HL-60/S4 (cell line): ENCODE data around the gene LENG9.
"Not testable (repeated sequence)": the region's sequence is repeated elsewhere in the genome, so short reads cannot be mapped to it uniquely, and the experiment has no call there.

Source experiments
- in situ Hi-C: fragments of 300-500 bp; cut with MboI; formaldehyde crosslinking; loops from 2 replicates; pipeline ENCODE4 v1.14.3; 2022; ENCODE audit warnings: low sequenced_read_pairs

Gene LENG9

DNA sequence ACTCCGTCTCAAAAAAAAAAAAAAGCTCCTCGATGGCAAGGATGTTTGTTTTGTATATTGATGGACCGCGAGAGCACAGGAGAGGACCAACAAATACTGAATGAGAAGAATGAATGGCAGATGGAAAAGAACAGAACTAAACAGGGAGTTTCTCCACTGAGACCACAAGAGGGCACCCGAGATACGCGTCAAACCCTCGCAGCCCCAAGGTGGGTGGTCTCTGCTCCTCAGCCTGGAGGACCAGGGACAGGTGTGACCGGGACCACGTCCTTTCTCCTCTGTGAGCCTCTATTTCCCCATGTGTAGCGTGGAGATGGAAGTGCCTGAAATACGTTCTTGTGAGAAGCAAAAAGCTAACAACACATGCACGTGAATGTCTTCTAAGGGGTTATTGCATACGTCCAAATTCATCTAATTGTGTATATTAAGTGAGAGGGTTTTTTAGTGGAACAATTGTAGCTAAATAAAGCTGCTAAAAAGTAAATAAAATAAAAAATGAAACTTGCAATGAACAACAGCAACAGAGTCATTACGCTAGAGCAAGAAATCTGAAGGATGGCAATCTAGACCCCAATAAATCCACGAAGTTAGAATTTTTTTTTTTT is 17.9 kb upstream of the LENG9 start:
- in situ Hi-C loops: loop anchor here (25.0 kb wide), 2 partner anchors 181 to 431 kb away; partner anchors contain the start of genes LILRB4 and NCR1

DNA sequence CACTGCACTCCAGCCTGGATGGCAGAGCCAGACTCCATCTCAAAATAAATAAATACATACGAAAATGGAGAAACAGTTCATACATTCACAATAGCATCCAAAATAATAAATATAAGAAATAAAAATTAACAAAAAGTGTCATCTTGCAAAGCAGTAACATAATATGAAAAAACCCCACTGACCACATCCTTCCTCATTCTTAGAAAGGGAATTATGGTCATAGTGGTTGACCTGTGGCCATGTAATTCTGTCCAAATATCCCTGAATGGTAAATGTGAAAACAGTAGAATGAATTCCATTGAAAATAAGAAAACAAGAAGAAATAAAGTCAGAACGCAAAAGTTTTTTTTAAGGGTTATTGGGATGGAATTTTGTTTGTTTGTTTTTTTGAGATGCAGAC is 16.5 kb upstream of the LENG9 start:
- in situ Hi-C loops: loop anchor here (25.0 kb wide), 2 partner anchors 182 to 432 kb away; partner anchors contain the start of genes LILRB4 and NCR1

DNA sequence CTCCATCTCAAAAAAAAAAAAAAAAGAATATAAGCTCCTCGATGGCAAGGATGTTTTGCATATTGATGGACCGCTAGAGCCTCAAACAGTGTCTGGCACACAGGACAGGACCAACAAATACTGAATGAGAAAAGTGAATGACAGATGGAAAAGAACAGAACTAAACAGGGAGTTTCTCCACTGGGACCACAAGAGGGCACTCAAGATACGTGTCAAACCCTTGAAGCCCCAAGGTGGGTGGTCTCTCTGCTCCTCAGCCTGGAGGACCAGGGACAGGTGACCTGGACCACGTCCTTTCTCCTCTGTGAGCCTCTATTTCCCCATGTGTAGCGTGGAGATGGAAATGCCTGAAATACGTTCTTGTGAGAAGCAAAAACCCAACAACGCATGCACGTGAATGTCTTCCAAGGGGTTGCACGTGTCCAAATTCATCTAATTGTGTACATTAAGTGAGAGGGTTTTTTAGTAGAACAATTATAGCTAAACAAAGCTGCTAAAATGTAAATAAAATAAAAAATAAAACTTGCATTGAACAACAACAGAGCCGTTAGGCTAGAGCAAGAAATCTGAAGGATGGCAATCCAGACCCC is 15.2 kb upstream of the LENG9 start:
- in situ Hi-C loops: loop anchor here (25.0 kb wide), 2 partner anchors 184 to 434 kb away; partner anchors contain the start of genes LILRB4 and NCR1

DNA sequence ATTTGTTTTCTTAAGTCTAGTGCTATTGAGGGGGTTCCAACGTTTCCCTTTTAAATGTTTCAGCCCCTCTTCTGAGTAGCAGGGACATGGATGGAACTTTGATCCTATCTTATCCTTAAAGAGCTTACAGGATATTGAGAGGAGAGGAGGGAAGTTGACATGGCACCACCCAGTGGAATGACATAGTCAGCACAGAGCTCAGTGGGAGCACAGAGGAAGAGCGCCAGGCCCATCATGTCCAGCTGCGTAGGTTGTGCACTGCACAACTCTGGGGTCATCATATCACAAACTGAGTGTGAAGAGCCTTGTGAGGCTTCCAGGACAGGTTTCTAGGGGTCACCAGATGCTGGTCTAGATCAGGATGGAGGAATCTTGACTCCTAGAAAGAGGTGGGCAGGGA is 14.1 kb upstream of the LENG9 start:
- in situ Hi-C loops: loop anchor here (25.0 kb wide), 2 partner anchors 185 to 435 kb away; partner anchors contain the start of genes LILRB4 and NCR1

DNA sequence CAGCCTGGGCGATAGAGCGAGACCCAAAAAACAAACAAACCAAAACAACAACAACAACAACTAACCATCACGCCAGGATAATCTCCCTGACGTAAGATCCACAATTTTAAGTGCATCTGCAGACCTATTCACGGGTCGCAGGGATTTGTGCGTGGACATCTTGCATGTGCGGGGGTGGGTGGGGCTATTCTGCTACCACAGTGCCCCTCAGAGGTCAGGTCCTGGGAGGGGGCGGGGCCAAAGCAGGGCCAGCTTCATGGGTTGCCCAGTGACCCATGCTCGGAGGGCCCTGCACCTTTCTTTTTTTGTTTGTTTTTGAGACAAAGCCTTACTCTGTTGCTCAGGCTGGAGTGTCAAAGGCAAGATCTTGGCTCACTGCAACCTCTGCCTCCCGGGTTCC is 12.1 kb upstream of the LENG9 start:
- in situ Hi-C loops: loop anchor here (25.0 kb wide), 2 partner anchors 187 to 437 kb away; partner anchors contain the start of genes LILRB4 and NCR1

DNA sequence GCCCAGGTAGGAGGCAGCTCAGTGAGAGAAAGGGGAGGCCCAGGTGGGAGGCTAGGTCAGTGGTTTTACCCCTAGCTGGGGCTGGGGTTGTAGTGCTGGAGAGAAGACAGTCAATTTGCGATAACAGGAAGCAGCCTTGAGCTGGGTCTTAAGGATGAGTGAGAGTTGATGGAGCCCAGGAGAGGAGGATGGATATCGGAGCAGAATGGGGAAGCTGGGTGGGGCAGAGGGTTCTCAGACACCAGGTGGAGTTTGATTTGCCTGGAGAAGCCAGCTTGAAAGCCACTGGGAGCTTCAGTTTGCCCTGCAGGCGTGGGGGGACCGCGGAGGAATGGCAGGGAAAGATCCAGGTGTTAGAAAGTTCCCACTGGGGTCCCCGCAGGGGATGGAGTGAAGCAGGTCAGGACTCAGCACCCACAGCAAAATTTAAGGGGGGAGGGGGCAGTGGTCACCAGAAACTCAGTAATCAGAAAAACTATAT is 10.4 kb upstream of the LENG9 start:
- in situ Hi-C loops: no loop called here

DNA sequence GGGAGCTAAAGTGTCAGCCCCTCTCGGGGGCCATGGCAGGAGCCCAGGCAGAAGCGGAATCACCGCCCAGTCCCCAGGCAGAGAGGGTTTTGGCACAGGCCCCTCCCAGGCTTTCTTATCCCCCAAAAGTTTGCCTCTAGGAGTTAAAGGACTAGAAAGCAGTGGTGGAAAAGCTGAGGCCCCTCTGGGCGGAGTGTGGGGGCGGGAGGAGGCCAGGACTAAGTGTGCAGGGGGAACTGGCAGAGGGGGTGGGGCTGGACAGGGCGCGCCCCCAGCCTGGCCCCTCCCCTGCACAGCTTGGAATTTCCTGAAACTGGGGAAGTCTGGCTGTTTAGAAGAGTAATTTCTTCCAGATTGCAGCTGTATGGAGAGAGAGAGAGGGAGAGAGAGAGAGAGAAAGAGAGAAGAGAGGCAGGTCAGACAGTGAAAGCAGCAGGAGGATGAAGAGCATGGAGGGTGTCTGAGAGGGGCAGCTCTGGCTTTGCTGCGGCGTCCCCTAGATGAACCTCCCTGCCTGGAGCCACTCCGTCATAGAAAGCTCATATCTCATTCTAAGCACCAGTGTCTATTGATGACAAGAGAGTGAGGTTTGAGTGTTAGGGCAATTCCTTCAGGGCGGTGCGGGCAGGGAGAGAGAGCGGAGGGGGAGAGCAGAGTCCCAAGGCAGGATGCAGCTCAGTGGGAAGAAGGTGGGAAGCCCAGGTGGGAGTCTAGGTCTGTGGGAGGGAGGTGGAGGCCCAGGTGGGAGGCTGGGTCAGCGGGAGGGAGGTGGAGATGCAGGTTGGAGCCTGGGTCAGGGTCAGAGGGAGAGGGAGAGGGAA is 9.7 kb upstream of the LENG9 start, which contains the start of gene CDC42EP5:
CDC42EP5 (minus strand) TSS at position 226 of the 821 bp plus-strand sequence. CDS start 7,749 bp downstream, outside the sequence.
- in situ Hi-C loops: no loop called here

DNA sequence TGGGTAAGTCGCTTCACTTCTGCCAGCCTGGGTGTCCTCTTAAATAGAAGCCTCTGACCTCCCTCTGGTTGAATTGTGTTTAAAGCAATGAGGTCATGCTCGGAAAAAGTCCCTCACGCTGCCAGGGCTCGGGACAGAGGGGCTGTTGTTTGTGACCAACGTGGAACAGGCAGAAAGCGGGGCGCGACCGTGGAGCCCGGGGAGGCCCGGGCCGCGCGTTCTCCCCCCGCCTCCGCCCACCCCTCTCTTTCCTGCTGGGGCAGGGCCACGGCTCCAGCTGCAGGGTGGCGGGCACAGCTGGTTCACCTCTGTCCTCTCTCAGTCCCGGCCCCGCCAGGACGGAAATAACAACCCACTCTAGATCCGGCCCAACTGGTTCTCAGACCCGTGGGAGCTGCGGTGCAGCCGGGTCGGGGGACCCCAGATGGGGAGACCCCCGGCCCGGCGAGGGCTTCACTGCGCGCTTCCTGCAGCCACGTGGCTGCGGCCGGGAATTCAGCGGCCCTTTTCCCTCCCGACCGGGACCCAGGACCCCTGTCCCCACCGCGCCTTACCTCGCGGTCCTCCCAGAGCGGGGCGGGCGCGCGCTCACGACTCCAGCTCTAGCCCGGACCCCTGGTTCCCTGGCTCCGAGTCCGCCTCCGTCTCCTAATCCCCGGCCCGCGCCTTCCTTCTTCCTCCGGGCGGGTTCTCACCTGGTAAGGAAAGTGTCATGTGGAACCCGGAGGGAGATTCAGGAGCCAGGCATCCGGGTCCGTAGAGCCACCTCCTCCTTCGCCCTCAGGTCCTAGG is 7.6 kb upstream of the LENG9 start:
- in situ Hi-C loops: no loop called here

DNA sequence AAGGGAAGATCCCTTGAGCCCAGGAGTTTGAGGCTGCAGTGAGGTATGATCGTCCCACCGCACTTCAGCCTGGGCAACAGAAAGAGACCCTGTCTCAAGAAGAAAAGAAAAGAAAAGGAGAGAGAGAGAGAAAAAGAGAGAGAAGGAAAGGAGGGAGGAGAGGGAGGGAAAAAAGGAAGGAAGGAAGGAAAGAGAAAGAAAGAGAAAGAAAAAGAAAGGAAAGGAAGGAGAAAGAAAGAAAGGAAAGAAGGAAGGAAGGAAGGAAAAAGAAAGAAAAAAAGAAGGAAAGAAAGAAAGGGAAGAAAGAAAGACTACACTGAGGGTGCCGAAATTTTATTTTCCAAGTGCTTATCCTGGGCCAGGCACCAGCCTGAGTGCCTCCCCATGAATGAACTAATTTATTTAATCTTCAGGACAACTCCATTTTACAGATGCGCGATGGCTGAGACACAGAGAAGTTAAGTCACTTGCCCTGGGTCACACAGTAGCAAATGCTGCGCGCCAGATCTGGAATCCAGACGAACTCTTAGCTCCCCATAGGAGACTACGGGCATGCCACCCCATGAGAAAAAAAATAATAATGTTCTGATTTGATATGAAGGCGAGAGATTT is 6.8 kb upstream of the LENG9 start:
- in situ Hi-C loops: no loop called here

DNA sequence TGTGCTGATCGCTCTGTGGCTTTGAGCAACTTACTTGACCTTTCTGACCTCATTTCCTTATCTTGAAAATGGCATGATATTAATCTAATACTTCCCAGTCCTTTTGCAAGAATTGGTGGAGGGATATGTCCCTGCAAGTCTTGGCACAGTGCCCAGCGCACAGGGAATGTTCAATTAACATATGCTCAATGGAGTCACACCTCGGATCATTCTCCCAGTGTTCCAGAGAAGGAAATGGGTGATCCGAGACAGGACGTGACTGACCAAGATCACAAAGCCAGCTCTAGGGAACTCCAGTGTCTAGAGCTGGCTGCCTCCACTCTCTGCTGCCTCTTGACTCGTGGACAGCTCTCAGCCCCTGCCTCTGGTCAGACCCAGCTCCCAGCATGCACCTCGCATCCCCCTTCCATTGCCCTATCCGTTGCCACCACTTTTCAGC is 5.9 kb upstream of the LENG9 start:
- in situ Hi-C loops: no loop called here

DNA sequence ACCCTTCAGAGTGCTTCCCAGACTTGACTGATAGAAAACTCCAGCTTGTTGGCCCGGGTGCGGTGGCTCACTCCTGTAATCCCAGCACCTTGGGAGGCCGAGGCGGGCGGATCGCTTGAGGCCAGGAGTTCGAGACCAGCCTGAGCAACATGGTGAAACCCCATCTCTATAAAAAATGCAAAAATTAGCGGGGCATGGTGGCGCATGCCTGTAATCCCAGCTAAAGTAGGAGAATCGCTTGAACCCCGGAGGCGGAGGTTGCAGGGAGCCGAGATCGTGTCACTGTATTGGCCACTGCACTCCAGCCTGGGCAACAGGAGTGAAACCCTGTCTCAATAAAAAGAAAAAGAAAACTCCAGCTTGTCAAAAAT is 2.5 kb upstream of the LENG9 start:
- in situ Hi-C loops: not testable (repeated sequence)

DNA sequence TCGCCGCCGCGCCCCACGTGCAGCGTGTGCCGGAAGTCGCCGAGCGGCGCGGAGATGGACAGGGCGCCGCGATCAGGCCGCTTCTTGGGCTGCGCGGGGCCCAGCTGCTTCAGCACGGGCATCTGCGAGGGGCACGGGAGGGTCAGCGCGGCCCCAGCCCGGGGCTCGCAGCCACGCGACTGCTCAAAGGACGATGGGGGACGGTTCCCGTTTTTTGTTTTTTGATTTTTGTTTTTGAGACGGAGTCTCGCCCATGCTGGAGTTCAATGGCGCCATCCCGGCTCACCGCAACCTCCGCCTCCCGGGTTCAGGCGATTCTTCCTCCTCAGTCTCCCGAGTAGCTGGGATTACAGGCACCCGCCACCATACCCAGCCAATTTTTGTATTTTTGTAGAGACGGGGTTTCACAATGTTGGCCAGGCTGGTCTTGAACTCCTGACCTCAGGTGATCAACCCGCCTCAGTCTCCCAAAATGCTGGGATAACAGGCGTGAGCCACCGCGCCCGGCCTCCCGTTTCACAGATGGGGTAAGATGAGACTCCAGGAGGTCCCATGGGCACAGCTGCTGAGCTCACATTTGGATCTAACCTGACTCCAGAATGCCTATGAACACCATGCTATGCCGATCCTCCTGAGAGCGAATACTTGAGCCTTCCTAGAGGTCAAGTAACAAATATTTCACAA is 2.0 kb upstream of the LENG9 start:
- in situ Hi-C loops: no loop called here

DNA sequence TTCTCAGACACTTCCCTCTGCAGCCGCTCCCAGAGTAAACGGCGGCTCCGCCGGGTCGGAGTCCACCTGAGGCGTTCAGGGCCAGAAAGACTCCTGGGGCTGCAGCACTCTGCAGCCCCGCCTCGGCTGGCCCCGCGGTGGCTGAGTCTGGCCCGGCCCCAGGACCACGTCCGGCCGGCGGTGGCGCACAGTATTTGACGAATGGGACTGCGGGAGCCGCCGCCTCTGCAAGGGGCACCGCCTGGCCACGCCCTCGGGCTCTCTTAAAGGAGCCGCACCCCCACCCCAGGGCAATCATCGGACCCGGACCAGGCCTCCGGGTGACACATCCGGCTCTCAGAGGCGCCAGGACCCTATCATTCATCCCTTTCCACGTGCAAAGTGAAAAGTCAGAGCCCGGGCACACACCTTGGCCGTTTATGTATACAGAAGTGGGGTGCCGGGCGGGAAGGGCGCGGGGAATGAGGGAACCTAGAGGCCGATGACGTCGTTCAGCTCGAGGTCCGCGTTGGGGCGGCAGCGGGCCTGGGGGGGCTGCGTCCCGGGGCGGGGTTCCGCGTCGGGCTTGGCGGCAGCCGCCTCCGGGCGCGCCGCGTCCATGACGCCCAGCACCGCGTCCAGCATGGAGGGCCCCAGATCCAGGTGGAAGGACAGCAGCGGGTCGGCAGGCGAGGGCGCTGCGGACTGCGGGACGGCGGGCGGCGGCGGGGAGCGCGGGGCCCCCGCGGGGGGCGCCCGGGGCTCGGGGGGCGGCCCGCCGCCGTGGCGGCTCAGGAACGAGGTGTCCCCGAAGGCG is 1.2 kb upstream of the LENG9 start:
- in situ Hi-C loops: no loop called here

DNA sequence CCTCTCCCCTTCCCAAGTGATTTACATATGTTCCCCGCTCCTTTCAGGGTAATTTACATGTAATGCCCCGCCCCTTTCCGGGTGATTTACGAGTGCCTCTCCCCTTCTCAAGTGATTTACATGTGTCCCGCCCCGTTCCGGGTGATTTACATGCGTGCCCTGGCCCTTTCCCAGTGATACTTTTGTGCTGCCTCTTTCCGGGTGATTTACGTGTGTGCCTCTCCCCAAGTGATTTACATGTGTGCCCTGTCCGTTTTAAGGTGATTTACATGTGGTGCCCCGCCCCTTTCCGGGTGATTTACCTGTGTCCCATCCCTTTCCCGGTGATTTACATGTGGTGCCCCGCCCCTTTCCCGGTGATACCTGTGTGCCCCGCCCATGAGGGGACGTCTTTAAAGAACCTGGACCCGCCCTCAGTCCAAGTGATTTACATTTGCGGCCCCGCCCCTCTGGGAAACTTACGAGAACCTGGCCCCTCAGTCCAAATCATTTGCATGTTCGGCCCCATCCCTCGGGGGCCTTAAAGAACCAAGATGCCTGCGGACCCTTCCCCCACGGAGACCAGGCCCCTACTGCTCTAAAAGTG is 559 bp upstream of the LENG9 start:
- in situ Hi-C loops: no loop called here

DNA sequence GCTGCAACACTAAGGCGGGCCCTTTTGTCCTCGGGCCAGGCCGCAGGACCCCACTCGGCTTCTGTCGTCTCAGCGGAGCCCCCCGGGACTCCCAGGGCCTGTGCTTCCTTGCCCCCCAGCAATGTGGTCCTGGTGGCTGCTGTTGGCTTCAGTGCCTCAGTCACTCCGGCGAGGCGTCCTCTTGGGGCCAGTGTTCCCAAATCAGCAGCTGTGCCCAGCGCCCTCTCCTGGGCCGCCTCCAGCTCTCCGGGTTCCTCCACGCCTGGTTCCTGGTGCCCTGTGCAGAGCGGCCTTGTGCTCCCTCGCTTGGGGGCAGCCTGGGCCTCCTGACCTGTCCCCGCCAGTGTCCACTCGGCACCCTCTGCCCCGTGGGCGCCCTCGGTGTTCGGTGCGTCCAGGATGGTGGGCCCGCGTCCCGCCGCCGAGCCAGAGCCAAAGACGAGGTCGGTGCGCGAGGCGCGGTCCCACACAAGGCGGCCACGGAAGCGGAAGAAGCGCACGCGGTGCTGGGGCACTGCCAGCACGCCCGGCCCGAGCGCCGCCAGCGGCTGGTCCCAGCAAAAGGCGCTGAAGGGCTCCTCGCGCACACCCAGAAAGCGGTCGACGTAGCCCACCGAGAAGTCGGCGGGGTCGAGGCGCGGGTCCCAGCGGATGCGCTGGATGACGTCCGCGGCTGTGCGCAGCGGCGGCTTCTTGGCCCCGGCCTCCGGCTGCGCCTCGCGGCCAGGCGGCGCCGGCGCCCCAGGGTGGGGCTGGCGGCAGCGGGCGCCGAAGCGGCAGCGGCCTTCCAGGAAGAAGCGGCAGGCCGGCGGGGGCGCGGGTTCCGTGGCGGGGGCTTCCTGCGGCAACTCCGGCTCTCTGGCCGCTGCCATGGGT is 685 bp downstream of the LENG9 start:
- in situ Hi-C loops: no loop called here

DNA sequence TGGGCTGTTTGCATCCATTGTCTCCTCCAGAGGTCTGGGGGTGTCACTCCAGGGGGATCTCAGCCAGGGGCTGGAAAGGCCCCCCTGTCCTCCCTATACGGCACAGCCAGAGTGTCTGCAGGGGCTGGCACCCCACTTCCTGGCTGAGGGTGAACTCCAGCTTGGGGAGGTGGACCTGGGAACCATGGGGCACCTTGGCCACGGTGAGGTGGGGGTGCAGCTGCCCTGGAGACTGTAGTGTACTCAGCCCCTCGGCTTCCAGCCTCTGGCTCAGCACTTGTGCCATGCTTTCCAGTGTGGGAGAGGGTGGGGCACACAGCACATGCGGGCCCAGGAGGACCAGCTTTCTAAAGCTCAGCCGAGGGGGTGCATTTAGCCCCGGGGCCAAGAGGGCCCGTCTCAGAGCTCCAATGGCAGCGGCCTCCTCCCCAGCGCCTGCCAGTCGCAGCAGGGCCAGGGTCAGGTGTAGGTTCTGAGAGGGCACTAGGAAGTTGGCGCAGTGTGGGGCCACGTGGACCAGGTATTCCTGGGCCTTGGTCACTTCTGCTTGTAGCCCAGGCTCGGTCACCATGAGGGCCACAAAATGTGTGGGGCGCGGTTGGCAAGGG is 1.4 kb downstream of the LENG9 start:
- in situ Hi-C loops: no loop called here

DNA sequence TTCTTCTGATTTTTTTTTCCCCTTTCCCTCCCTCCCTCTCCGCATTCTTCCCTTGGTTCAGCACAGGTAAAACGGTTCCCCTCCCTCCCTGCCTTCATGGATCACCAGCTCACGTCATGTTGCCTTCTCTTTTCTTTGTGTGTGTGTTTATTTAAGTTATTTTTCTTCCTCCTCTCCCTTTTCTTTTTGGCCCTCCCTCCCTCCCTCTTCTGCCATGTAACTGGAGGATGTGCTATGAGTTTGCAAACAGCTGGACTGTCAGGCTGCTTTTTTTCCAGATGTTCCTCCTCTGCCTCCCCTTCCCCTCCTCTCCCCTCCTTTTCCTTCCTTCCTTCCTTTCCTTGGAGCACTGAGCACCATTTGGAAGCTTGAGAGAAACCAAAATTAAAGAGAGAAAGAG is 2.0 kb downstream of the LENG9 start:
- in situ Hi-C loops: no loop called here
